GM18870 (cell line): Measurements from ENCODE around the gene FAM149B1.
"Not testable (repeated sequence)": the region's sequence is repeated elsewhere in the genome, so short reads cannot be mapped to it uniquely, and the experiment has no call there.

Experiments used
- ATAC-seq: cut with Tn5 transposase; IDR thresholded peaks from one replicate; pipeline ENCODE4 v1.9.1; 2021; ENCODE audit warnings: moderate library complexity; ENCODE audit not compliant: unreplicated experiment

The FAM149B1 gene

GRCh38 chr10:73167783-73168464, at the start of gene FAM149B1, which contains the start of gene ECD:
TSS of gene FAM149B1 (plus strand) at chr10:73168119. CDS start at chr10:73168340, 221 bp downstream.
TSS of gene ECD (minus strand) at chr10:73168008. CDS start at chr10:73163937, 4,071 bp downstream.
- peak; percentile 73 for ATAC-seq

DNA sequence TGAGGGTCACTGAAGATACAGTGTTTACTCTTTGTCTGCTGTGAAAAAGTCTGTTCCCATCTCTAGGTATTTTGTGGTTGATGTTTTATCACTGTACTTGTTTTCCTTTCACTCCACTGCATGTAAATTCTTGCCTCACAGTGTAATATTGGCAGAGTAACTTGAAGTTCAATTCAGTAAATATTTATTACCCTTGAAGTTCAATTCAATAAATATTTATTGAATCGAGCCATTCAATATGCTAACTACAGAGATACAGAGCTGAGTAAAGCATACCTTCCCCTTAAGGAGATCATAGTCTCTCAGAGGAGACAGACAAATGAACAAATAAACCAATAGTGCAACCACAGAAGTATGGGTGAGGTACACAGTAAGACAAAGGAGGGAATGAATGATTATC, 48.5 kb upstream of the FAM149B1 start:
- ATAC-seq = no peak

DNA sequence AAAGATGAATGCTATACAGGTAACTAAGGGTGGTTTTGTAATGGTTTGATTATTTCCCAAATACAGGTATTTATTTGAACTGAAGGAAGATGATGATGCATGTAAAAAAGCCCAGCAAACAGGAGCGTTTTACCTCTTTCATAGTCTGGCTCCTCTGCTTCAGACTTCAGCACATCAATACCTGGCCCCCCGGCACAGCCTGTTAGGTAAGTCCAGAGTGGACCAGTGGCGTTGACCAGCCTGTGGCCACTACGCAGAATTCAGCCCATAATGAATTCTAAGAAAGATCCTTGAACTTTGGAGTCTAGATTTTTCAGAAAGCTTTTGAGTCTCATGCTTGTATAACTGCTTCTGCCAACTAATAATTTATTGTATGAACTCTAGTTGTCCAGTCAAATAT, 48.0 kb upstream of the FAM149B1 start:
- no peak for ATAC-seq

DNA sequence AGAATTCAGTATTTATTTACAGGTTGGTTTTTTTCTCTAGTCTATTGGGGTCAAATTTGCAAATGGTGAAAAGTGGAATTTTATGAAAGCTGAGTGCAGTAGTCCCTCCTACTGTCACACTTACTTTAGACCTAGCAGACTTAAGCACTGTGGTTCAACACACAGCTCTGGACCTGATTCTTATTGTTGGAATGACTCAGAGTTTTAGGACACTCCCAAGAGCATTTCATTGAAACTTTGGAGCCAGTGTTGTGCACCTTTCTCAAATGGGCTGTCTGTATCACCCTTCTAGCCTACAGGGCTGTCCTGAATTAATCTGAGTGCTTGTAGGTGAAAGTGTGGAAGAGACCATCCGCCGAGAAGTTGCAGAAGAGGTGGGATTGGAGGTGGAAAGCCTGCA, 41.6 kb upstream of the FAM149B1 start:
- no peak for ATAC-seq

DNA sequence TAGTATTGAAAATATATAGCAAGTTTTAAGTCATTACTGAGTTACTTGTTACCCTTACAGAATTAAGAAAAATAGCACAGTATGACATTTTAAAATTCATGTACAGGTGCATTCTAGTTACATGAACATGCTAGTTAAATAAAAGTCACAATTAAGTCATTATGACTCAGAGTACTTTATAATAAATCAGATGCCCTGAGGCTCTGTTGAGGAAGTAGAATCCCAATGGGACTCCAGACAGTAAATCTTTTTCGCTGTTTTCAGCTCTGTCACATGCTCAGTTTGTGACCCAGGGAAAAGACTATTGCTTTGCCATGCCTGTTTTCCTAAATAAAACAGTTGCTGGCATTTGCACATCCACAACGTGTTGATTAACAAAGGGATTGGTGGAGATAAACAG, 36.6 kb upstream of the FAM149B1 start:
- ATAC-seq = no peak

GRCh38 chr10:73131913-73132686, 35.8 kb upstream of the FAM149B1 start:
- ATAC-seq = no peak

- ATAC-seq = no peak
Observed at GRCh38 chr10:73134727-73135126, 33.2 kb upstream of the FAM149B1 start.

GRCh38 chr10:73136627-73137026, 31.3 kb upstream of the FAM149B1 start:
- no peak for ATAC-seq

GRCh38 chr10:73139251-73139650, 28.7 kb upstream of the FAM149B1 start:
- no peak for ATAC-seq

- ATAC-seq = no peak
Observed at GRCh38 chr10:73141603-73142002, 26.3 kb upstream of the FAM149B1 start.

GRCh38 chr10:73150633-73151413, 17.1 kb upstream of the FAM149B1 start:
- not testable (repeated sequence) for ATAC-seq

DNA sequence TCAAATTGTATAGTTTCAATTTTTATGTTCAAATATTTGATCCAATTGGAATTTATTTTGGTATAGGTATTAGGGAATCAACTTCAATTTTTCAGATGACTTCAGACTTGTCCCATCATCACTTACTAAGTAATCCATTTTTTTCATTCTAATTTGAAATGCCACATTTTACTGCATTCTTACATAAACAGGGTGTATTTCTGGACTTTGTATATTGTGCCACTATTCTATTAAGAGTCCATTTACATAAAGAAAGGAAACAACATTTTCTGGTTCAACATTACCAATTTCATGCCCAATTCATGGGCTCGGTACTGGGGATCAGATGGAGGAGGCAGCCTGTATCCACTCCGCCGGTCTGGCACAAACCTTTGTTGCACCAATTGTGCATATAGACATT, 15.9 kb upstream of the FAM149B1 start:
- no peak for ATAC-seq

- ATAC-seq = no peak
Observed at GRCh38 chr10:73156054-73156453, 11.9 kb upstream of the FAM149B1 start.

DNA sequence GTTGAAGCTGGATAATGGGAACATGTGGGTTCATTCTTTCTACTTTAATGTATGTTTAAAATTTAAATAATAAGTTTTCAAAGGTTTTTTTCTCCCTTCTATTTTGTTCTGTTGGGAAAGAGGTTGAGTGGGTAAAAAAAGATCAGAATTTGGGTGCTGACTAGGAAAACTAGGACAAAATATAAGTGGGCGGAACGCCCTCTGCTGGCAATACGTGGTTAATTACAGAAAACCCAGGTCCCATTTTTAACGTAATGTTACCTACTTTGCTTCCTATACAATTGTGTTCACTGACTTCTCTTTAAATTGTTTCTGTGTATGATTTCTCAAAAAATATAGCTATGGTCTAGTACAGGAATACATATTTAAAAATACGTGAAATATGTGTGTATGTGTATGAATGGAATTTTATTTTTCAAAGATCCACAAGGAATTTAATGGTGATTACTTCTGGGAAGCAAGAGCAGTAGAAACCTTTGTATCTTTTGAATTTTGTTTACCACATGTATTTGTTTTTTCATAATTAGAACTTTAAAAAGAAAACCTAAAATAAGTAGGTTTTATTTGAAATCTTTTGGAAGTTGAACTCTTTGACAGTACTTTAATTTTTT, 8.8 kb upstream of the FAM149B1 start:
- no peak for ATAC-seq

DNA sequence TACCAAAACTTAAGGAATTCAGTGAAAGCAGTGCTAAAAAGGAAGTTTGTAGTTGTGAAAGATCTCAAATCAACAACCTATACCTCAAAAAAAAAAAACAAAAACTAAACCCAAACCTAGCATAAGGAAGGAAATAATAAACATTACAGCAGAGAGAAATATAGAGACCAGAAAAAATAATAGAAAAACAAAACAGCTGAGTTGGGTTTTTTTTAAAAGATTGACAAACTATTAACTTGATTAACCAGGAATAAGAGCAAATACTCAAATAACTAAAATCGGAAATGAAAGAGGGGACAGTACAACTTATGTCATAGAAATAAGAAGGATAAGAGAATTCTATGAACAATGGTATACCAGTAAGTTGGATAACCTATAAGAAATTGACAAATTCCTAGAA, 6.8 kb upstream of the FAM149B1 start:
- no peak for ATAC-seq

GRCh38 chr10:73161662-73162061, 6.3 kb upstream of the FAM149B1 start:
- no peak for ATAC-seq

DNA sequence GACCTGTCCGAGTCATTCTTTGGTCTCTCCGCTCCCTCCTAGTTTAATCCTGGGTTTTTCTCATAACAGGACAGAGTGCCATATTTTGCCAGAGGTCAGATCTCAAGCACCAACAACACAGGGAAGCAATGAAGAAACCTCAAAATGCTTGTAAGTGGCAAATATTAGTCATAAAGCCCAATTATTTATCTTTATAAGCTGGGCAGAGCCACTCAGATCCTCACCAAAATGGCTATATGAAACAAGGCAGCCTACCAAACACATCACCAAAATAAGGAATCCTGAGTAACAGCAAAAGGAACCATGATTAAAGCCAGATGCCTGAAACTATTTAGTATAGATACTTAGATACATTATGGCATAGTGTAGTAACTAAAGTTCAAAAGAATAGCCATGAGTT, 4.8 kb upstream of the FAM149B1 start:
- ATAC-seq = no peak

- ATAC-seq = no peak
Observed at GRCh38 chr10:73166972-73167371, 947 bp upstream of the FAM149B1 start.

- ATAC-seq = no peak
Observed at GRCh38 chr10:73167458-73167782, 499 bp upstream of the FAM149B1 start.

DNA sequence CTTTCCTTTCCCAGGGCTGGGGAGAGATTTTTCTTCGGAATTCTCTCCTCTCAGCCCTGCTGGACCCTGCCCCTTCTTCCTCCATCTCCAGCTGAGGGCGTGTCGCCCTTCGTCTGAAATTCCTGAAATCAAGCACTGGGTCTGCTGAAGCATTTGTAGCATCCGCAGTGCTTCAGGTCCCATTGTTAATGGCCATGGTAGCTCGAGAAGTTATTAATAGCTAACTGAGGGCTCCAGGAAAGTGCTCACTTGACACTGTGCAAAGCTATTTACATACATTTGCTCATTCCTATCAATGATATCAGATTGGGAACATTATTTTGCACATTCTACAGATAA, 515 bp downstream of the FAM149B1 start:
- ATAC-seq = no peak

GRCh38 chr10:73169320-73169719, 1.4 kb downstream of the FAM149B1 start:
- no peak for ATAC-seq
